Activated CD4-positive, alpha-beta T cell treated with anti-CD3 and anti-CD28 coated beads for 1 hour (primary cell): ENCODE results near the gene FCRL6.
A peak's percentile ranks its signal among the peaks of the same experiment; 100 is the strongest.

Experiments used
- DNase-seq: peaks from one replicate; pipeline ENCODE4 v3.0.0-alpha.2; 2020

FCRL6 gene

DNA sequence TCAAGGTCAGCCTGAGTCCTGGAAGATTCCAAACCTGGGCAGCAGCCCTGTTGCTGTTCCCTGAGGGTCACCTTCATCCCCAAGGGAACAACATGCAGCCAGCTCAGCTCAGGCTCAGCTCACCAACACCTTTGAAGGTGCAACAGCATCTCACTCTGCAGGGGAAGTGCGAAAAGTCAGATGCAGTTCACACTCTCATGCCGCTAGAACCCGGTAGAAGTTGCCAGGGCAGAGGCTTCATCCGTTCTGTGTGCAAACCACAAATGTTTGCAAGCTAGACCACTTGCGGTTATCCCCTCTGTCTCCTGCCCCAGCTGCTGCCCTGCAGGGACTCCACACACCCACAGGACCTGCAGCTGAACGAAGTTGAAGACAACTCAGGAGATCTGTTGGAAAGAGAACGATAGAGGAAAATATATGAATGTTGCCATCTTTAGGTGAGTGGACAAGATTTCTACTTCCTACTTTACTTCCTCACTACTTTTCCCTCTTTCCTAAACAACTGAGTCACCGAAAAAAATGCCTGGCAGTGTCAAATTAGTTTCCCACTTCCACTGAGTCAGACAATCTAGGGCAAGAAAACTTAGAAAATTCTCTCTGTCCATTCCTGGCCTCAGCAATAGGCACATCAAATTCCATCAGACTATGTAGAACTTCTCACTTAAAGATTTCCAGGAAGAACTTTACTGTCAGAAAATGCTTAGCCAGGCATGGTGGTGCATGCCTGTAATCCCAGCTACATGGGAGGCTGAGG is 1.8 kb upstream of the FCRL6 start:
- peak; percentile 9 for DNase-seq

DNA sequence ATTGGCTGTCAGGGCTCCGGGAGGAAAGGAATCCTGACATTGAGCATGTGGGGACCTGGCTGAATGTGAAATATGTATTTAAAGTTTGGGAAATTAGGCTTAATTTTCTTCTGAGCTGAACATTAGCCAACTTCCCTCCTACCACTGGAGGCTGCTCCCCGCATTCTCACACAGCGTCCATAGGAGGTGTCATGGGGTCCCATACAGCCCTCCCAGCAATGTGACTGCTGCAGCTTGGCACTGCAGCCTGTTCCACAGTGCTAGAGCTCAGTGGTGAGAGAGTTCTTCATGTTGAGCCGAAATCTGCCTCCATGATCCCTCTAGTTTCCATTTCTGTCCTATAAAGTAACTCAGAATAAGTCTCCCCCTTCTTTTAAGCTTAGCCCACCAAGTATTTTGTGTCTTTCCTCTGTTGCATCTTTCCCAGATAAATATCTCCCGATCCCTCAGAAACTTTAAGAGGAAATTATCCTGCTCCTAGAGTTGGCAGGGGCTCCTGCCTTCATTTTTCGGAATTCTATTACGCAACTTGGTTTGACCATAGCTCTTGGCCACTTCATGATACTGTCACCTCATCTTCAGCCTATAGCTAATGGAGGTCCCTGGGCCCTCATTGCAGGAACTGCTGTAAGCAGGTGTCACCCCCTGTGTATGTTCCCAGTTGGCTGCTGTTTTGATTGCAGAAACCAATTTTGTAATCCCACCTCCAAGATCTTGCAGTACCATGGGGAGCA is 2.0 kb downstream of the FCRL6 start:
- no peak for DNase-seq

DNA sequence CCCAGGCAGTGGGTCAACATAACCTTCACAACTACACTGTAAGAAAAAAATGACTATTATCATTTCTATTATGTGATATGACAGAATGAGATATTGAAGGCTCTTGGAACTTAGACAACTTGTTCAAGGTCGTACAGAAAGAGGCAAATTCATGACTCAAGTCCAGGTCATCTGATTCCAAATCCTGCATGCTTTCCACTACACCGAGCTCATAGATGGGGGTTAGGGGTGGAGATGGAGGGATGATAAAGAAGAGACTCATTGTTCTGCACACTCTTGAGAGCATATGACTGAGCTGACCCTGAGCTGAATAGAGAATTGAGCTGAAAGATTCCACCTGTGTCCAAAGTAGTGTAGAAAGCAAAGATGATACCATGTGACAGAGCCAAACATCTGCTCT is 2.8 kb downstream of the FCRL6 start:
- DNase-seq = no peak

DNA sequence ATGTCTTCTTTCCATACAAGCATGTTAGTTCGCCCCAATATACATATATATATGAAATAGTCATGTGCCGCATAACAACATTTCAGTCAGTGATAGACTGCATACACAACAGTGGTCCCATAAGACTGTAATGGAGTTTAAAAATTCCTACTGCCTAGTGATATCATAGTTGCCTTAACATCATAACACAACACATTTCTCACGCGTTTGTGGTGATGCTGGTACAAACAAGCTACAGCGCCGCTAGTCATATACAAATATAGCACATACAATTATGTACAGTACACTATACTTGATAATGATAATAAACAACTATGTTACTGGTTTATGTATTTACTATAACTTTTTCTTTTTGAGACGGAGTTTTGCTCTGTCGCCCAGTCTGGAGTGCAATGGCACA is 13.8 kb downstream of the FCRL6 start:
- DNase-seq = no peak

DNA sequence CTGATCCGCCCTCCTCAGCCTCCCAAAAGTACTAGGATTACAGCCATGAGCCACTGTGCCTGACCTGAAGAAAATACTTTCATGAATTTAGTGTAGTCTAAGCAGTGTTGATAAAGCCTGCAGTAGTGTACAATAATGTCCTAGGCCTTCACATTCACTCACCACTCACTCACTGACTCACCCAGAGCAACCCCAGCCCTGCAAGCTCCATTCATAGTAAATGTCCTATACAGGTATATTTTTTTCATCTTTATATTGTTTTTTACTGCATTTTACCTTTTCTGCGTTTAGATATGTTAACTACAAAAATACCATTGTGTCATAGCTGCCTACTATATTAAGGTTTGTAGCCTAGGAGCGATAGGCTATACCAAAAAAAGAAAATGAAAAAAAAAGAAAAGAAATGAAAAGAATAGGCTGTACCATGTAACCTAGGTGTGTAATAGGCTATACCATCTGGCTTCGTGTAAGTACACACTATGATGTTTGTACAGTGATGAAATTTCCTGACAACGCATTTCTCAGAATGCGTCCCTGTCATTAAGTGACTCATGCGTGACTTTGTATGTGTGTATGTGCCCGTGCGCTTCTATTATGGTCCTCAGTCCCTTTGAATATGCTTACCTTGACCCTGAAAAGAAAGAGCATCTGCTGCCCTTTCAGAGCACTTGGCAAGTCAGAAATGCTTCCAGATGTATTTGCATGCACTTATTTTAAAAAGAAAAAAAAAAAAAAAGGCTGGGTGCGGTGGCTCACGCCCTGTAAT is 15.3 kb downstream of the FCRL6 start:
- no peak for DNase-seq

DNA sequence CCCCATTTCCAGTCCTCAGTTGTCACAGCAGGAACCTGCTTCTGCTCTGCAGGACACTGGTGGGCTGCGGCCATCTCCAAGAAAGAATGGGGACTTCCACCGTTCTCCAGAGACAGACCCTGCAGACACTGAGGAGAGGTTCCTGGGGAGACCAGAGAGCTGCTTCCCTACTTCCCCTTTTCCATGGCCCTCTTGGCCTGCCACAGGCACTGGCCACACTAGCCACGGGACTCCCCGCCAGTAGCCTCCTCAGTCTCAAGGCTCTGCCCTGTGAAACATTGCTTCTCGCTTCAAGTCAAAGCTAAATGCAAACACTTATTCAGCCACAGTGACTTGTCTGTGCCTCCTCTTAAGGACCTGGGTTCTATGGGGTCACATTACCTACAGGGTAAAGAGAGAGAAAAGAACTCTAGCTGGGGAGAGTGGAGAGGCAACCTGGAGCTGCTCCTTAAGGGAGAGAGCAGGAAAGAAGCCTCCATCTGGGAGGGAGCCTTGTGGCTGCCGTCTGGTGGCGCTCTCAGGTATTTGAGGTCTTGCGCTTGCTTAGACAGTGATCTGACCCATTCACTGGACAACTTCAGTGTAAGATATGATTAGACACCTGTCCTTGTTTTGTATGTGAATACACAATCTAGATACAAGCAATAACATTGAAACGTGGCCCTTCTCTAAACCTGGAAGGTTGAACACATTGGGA is 19.2 kb downstream of the FCRL6 start:
- no peak for DNase-seq

DNA sequence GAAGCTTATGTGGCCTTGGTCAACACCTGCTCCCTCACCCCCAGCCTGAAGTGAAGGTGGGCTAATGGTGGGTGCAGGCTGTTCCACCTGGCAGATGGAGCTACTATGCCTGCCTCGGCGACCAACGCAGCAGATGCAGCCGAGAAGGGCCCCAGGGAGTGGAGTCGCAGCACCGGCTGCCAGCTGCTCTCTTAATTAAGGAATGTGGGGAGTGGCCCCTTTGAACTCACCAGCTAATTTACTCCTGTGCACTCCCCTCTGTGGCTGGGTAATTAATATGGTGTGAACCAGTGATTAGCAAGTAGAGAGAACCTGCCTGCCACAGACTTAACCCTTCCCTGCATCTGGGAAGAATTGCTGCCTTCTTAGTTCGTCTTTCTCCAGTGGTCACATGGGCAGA is 21.2 kb downstream of the FCRL6 start:
- DNase-seq = no peak

DNA sequence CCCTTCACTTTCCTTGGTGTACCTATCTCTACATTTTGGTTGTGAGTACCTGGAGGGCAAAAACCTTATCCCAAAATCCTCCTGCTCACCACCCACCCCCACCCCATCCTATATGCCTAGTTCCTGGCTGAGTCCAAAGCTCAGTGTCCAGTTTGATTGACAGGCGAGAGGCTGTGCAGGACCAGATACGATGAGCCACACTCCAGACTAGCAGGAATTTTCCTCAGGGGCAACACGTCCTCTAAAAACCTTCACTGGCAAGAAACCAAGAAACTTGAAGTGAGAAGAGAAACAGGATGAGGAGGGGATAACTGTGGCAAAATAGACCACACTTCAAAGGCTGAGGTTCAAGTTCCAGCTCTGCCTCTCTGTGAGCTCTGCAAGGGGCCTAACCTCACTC is 23.4 kb downstream of the FCRL6 start:
- DNase-seq = no peak

DNA sequence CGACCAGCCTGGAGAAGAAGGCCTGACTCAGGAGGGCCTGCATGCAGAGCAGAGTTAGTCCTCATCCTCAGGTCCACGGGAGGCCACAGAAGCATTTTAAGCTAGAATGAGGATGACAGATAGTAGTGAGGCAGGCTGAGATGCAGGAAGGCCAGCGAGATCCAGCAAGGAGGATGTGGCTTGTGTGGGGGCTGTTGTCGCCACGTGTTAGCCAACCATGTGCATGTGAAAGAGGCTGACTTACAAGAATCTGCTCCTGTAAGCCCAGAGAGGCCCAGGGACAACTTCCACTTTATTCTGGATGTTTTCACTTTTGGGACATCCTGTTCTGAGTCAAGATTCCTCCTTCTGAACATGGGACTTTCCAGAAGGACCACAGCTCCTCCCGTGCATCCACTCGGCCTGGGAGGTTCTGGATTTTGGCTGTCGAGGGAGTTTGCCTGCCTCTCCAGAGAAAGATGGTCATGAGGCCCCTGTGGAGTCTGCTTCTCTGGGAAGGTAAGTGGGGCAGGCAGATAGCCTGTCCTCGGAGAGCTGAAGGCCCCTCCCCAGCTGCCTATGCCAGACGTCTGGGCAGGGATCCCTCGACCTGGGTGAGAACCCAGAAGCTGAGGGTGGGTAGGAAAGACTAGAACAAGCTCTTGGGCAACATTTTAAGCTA is 24.4 kb downstream of the FCRL6 start, which contains the start of gene SLAMF8:
Gene SLAMF8 (plus strand): TSS at position 433 of the 661 bp plus-strand sequence. CDS start 26 bp downstream, at position 459.
- DNase-seq = no peak

DNA sequence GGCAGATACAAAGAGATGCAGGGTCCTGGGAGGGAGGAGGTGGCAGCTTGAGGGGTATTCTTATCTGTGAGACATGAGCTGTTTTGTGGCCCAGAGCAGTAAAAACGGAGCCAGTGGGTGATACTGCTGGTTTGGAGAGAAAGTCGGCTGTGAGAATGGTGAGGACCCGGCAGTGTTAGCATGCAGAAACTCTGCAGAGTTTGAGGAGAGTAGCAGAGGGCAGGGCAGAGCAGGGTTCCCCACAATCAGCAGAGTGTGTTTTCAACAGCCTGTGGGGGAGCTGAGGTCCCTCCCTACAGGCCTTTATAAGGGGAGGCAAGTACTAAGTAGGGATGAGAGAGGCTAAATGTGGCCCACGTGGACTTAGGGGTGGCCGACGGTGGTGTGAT is 24.9 kb downstream of the FCRL6 start:
- no peak for DNase-seq

DNA sequence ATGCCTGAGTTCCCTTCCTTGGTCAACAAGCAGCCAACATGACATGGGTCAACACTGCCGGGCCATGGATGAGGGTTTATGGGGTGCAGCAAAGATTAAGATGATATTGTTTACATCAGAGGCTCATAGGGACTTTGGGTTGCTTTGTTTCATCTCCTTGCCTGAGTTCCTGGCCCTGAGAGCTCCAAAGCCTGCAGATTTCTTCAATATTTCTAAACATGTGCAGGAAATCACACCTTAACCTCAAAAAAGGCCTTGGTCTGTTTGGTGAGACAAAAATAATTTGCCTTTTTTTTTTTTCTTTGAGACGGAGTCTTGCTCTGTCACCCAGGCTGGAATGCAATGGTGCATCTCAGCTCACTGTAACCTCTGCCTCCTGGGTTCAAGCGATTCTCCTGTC is 25.4 kb downstream of the FCRL6 start:
- DNase-seq = no peak

DNA sequence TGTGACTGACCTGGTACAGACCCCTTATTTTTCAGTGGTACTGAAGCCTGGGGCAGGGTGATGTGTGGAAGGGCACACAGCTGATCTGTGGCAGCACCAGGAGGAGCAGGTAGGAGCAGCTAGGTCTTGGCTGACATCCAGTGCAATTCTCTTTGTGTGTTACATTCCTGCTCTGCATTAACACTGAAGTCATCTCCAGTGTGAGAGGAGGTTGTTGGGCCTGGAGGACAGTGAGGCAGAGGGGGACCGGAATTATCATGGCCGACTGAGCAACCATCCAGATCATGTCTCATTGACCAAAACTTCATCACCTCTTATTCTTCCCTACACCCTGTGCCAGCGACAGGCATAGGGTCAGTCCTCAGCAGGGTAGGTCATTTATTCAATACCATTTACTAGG is 26.0 kb downstream of the FCRL6 start:
- no peak for DNase-seq

DNA sequence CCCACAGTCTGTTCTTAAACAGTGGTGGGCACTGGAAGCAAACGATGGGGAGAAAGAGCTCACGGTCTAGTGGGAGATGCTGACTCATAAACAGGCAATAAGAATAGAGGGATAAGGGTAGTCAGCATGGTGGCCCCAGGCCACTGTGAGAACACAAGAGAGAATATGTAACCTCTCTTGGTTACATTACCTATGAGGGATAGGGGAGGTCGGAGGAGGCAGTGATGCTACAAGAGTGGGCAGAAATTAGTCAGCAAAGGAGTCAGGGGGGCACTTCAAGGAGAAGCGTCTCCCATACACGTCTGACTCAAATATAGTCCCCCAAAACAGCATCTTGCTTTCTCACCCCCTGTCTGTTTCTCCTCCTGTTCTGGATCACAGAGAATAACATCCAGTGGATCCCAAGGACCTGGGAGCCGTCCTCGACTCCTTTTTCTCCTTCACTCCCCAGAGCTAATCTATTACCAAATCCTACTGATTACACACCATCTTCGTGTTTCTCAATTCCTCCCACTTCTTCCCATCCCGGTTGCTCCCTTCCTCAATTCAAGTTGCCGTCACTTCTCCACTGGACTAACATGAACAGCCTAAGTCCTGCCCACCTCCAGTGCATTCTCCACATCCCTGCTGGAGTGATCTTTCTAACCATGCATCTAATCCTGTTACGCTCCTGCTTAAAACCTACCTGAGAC is 26.6 kb downstream of the FCRL6 start:
- no peak for DNase-seq

DNA sequence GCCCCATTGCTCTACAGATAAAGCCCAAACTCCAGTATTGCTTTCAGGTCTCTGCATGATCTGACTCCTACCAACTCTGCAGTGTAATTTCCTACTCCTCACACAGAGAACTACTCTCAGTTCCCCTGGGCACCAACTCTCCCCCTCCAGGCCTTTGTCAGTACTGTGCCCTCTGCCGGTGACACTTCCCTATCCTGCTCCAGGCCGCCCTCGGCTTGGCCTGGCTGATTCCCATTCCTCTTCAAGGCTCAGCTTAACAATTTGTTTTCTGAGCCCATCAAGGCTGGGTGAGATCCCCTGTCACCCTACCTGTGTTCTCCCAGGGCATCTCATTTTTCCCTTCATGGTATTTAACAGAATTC is 27.1 kb downstream of the FCRL6 start:
- DNase-seq = no peak

DNA sequence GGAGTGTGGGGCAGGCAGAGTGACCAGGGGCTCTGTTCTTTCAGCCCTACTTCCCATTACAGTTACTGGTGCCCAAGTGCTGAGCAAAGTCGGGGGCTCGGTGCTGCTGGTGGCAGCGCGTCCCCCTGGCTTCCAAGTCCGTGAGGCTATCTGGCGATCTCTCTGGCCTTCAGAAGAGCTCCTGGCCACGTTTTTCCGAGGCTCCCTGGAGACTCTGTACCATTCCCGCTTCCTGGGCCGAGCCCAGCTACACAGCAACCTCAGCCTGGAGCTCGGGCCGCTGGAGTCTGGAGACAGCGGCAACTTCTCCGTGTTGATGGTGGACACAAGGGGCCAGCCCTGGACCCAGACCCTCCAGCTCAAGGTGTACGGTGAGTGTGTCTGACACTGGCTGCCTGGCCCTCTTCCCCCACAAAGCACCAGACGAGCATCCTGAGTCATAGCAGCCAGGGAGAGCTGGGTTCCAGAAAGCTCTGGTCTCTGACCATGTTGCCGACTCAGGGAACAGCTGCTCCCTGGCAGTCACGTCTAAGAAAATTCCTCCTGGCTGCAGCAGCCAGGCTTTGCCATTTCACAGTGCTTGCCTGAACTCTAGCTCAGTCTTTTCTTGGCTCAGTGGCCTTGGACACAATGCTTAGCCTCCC is 27.8 kb downstream of the FCRL6 start:
- DNase-seq = no peak

DNA sequence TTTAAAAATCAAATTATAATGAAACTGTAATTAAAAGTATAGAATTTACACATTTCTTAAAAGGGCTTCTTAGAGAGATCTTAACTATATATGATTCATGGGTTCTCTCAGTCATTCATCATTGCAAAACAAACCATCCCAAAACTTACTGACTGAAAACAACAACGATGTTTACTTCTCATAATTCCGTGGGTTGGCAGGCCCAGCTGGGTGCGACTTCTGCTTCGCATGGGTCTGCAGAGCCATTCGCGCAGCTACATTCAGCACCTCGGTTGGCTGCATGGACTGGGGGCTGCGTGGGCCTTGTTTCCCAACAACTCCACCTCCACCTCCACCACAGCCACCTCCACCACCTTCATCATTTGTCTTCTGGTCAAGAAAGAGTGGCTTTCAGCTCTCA is 28.6 kb downstream of the FCRL6 start:
- DNase-seq = no peak

DNA sequence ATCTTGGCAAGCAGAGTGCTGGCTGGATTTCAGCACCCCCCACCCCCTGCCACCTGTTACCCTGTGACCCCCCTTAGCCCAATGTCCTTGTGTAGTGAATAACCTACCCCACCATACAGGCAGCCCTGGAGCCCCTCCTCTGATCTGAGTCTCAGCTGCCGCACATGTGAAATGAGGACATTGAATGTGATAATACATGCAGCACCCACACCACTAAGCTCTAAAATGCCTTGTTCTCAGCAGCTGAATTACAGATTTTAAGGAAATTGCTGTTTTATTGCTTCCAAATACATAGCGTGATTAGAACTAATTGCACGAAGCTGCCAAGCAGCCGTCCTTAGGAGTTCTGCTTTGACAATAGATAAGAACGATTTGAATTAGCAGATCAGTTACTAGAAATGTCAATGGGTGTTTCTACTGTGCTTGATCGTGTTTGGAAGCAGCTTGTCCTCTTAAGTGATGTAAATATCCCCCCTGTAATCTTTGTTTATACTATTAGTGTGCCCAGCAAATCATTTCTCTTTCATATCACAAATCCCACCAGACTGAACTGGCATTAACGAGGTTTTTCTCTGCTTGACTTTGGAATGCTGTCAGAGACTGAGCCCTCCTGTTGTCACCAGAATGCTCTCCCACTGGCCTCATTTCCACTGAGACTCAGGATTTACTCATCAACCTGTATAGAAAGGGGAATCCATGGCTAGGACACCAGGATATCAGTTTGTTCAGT is 29.4 kb downstream of the FCRL6 start:
- DNase-seq = no peak

DNA sequence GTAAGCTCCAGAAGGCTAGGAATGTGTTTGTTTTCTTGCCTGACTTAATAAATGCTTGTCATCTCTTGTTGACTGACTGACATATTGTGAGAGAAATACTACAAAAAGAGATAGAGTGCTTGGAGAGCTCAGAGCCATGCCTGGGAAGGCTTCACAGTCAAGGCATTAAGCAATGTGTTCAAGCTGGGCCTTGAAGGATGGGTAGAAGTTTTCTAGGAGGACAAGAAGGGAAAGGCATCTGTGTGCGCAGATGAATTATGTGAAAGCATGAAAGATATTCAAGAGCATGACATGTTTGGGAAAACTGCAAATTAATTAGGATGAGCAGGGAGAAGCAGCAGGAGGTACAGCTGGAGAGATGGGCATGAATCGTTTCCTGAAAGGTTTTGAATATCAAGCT is 30.1 kb downstream of the FCRL6 start:
- DNase-seq = no peak

DNA sequence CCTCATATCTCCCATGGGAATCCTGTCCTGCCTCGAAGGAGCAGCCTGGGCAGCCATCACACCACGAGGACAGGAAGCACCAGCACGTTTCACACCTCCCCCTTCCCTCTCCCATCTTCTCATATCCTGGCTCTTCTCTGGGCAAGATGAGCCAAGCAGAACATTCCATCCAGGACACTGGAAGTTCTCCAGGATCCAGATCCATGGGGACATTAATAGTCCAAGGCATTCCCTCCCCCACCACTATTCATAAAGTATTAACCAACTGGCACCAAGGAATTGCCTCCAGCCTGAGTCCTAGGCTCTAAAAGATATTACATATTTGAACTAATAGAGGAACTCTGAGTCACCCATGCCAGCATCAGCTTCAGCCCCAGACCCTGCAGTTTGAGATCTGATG is 33.2 kb downstream of the FCRL6 start:
- no peak for DNase-seq

DNA sequence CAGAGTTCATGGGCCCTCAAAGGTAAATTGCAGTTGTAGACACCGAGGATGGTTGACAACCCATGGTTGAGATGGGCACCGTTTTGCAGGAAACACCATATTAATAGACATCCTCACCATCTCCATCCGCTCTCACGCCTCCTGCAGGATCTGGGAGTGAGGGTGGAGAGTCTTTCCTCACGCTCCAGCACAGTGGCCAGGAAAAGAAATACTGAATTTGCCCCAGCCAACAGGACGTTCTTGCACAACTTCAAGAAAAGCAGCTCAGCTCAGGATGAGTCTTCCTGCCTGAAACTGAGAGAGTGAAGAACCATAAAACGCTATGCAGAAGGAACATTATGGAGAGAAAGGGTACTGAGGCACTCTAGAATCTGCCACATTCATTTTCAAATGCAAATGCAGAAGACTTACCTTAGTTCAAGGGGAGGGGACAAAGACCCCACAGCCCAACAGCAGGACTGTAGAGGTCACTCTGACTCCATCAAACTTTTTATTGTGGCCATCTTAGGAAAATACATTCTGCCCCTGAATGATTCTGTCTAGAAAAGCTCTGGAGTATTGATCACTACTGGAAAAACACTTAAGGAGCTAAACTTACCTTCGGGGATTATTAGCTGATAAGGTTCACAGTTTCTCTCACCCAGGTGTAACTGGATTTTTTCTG is 33.8 kb downstream of the FCRL6 start:
- no peak for DNase-seq
